Measurements from ENCODE around the gene WWTR1. TPM values are rescaled to one million over a fixed set of nuclear protein-coding genes. Genes with fewer than 3 reads are reported as not detected.

WWTR1 gene
- total RNA-seq, 1 experiment from 2014 or later = 24.4 TPM

GRCh38 chr3:149612456-149612855 lies 45.4 kb downstream of the WWTR1 start:
- Histone ChIP-seq H3K4me1 (ENCODE audit: insufficient read depth, low read length) (no peaks in the 10 kb centered on the region), H4K8ac (replicated peaks; ENCODE audit: insufficient read length, low read depth, low read length) (no peak overlapping the region), H3K79me2 (ENCODE audit: insufficient read depth, low read length) (no peaks in the 10 kb centered on the region; the same call in 1 of the 2 replicates), H2BK12ac (ENCODE audit: insufficient read length, low read depth, low read length) (no peak overlapping the region), H3K9me3 (ENCODE audit: control insufficient read depth, low read depth, low read length) (no peaks in the 10 kb centered on the region), H3K14ac (ENCODE audit: insufficient read depth, low read length) (no peak overlapping the region), H3K4me2 (ENCODE audit: insufficient read depth, insufficient read length, low read length) (no peak overlapping the region), H3K27me3 (ENCODE audit: insufficient read depth, low read length) (no peaks in the 10 kb centered on the region; the same call in 1 of the 2 replicates), H2BK15ac (ENCODE audit: low read depth, low read length) (no peak overlapping the region), H3K18ac (ENCODE audit: insufficient read length, low read depth, low read length) (no peak overlapping the region), H2AFZ (ENCODE audit: low read length) (no peak overlapping the region), H3K27ac (ENCODE audit: insufficient read length, low read depth, low read length) (no peak overlapping the region), H2AK5ac (ENCODE audit: insufficient read length, low read length) (no peak overlapping the region), H3K56ac (ENCODE audit: insufficient read length, low read depth, low read length) (no peak overlapping the region), H2BK5ac (ENCODE audit: insufficient read length, low read length) (no peak overlapping the region), H3K23me2 (ENCODE audit: insufficient read length, low read depth, low read length, poor library complexity, severe bottlenecking) (no peaks in the 10 kb centered on the region), H2BK120ac (ENCODE audit: low read depth, low read length, poor library complexity, severe bottlenecking) (no peak overlapping the region), H3K4ac (ENCODE audit: low read depth, low read length) (no peak overlapping the region), H3T11ph (ENCODE audit: low read length) (no peak overlapping the region), H3K23ac (ENCODE audit: insufficient read length, low read depth, low read length) (no peak overlapping the region), H4K5ac (ENCODE audit: insufficient read length, low read depth, low read length) (no peak overlapping the region), H4K91ac (ENCODE audit: insufficient read length, low read depth, low read length) (no peak overlapping the region), H4K20me1 (ENCODE audit: control insufficient read depth, insufficient read depth, insufficient read length) (no peaks in the 10 kb centered on the region), H3K79me1 (ENCODE audit: insufficient read depth, low read depth, low read length, poor library complexity, severe bottlenecking) (no peaks in the 10 kb centered on the region), H3K9ac (ENCODE audit: extremely low read depth, insufficient read length, low read length) (no peak overlapping the region), H2BK20ac (ENCODE audit: low read depth, low read length, poor library complexity, severe bottlenecking) (no peak overlapping the region)
- H3K27ac Mint-ChIP-seq = no peak overlapping the region
- TF ChIP-seq, protein P1, sequence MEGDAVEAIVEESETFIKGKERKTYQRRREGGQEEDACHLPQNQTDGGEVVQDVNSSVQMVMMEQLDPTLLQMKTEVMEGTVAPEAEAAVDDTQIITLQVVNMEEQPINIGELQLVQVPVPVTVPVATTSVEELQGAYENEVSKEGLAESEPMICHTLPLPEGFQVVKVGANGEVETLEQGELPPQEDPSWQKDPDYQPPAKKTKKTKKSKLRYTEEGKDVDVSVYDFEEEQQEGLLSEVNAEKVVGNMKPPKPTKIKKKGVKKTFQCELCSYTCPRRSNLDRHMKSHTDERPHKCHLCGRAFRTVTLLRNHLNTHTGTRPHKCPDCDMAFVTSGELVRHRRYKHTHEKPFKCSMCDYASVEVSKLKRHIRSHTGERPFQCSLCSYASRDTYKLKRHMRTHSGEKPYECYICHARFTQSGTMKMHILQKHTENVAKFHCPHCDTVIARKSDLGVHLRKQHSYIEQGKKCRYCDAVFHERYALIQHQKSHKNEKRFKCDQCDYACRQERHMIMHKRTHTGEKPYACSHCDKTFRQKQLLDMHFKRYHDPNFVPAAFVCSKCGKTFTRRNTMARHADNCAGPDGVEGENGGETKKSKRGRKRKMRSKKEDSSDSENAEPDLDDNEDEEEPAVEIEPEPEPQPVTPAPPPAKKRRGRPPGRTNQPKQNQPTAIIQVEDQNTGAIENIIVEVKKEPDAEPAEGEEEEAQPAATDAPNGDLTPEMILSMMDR (conservative IDR thresholded peaks at IDR 0.05) = no peak
- no peaks in the 10 kb centered on the region for H3K27me3 Mint-ChIP-seq (ENCODE audit: low read depth)
- no peak for DNase-seq
- no peaks in the 10 kb centered on the region for H3K9me3 Mint-ChIP-seq
- H3K4me1 Mint-ChIP-seq = peaks cover 6 to 17% of the 10 kb centered on the region in 2 experiments
- no CpG with 5 or more reads among the region's 4 CpGs for WGBS (ENCODE audit: extremely low coverage, insufficient read length, low lambda C conversion rate)
- no peaks in the 10 kb centered on the region for H3K36me3 Mint-ChIP-seq (ENCODE audit: insufficient read depth in 1 of 3, low read depth in 3 of 3)
- no peak overlapping the region for H3K4me3 Mint-ChIP-seq
